ENCODE data around the gene CHMP4B. TPM values are rescaled to one million over a fixed set of nuclear protein-coding genes. Genes with fewer than 3 reads are reported as not detected.

Gene CHMP4B
- total RNA-seq, 2 donors from 2014 or later = 62.3 to 84.5 TPM

DNA sequence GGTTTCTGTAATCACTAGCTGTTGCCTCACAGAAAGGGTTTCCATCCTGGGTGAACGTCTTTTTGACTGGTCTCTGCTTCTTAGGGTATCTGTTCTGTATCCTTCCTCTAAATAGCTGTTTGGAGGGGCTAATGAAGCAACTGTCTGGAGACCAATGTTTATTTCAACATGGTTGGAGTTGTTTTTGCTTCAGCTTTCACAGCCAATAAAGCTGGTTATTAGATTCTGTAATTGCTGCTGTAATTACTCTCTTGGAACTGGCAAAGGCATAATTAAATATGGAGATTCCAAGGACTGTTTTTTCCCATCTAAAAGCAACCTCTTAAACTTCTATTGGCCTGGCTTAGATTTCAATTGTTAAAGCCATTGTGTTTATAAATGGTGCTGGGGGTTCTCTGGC lies 31.9 kb downstream of the CHMP4B start:
- Mint-ChIP-seq H3K27ac (no peak overlapping the region), H3K36me3 (no peaks in the 10 kb centered on the region), H3K4me1 (ENCODE audit: low read depth in 2 of 2) (peaks cover 68 to 69% of the 10 kb centered on the region in 2 donors), H3K27me3 (no peaks in the 10 kb centered on the region), H3K9me3 (no peaks in the 10 kb centered on the region), H3K4me3 (no peak overlapping the region)
- no peak for DNase-seq (ENCODE audit: low spot score)
- no peak for ATAC-seq

DNA sequence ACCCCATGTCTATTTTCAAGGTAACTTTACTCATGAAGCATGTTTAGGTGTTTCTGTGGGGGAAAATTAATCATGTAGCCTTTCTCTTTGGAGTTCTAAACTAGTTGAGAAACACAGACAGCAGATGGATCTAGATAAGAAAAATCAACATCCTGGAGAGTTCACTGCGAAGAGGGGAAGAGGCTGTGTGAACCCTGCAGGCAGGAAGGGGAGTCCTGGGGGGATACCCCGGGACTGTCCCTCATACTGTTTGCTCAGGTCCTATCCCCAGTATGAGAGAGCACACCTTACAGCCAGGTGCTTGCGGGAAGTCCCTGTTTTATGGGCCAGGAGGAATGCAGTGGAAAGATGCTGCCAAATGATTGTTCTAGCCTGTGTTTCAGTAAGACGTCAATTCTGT lies 32.7 kb downstream of the CHMP4B start:
- no peaks in the 10 kb centered on the region for H3K9me3 Mint-ChIP-seq
- no peaks in the 10 kb centered on the region for H3K36me3 Mint-ChIP-seq
- H3K27ac Mint-ChIP-seq = peak overlapping the region; percentile 30 to 42
- DNase-seq (ENCODE audit: low spot score) (no peak), ATAC-seq (peak; percentile 67 to 88)
- peak overlapping the region; percentile 0 for H3K4me3 Mint-ChIP-seq
- H3K27me3 Mint-ChIP-seq = no peaks in the 10 kb centered on the region
- peaks cover 63 to 70% of the 10 kb centered on the region in 2 donors for H3K4me1 Mint-ChIP-seq (ENCODE audit: low read depth in 2 of 2)

DNA sequence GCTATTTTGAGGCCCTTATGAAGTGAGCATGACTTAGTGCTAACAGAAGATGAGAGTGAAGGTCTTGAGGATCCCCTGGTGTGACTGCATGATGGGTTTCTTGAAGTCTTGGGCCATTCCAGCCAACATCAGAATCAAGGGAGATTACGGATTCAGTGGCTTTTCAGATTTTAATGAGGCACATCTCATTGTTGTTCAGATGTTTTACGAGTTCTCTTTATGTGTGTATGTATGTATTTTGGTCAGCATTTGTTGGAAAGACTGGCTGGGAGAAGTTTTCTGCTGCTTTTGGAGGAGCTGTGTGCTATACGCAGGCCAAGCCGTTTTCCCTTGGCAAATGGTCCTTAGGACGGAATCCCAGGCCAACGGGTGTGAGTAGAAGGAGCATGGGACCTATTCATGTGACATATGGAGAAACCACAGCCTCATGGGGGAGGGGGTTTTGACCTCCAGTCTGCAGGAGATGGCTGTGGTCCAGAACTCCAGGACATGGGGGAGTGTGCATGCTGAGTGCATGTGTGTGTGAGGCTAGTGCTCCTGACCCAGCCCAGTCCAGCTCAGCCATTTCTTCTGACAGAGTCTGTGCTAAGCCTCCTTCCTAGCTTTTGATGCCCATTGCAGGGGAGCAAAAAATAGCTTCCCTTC lies 35.3 kb downstream of the CHMP4B start:
- DNase-seq (ENCODE audit: low spot score) (no peak), ATAC-seq (no peak)
- Mint-ChIP-seq H3K4me1 (ENCODE audit: low read depth in 2 of 2) (peaks cover 47 to 67% of the 10 kb centered on the region in 2 donors), H3K4me3 (no peak overlapping the region), H3K27me3 (no peaks in the 10 kb centered on the region), H3K36me3 (no peaks in the 10 kb centered on the region), H3K9me3 (no peaks in the 10 kb centered on the region), H3K27ac (no peak overlapping the region)

DNA sequence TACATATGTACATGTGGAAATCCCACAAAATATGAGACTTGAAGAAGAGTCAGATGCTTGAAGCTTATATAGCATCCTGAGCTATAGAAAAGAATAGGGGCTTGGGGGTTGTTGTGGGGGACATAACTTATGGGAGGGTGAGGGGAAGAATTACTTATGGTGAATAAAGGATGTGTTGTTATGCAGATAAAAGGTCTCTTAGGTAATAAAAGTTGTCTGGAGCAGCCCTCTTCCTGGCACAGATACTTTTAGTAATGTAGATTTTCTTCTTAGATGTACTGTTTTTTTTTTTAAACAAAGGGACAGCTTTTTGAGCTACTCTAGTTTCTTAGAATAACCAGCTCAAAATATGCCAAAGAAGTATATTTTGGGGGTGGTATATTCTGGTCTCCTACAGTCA lies 35.9 kb downstream of the CHMP4B start:
- DNase-seq (ENCODE audit: low spot score) (no peak), ATAC-seq (no peak)
- Mint-ChIP-seq H3K36me3 (no peaks in the 10 kb centered on the region), H3K9me3 (no peaks in the 10 kb centered on the region), H3K4me1 (ENCODE audit: low read depth in 2 of 2) (peaks cover 41 to 61% of the 10 kb centered on the region in 2 donors), H3K27me3 (no peaks in the 10 kb centered on the region), H3K4me3 (no peak overlapping the region), H3K27ac (no peak overlapping the region)

DNA sequence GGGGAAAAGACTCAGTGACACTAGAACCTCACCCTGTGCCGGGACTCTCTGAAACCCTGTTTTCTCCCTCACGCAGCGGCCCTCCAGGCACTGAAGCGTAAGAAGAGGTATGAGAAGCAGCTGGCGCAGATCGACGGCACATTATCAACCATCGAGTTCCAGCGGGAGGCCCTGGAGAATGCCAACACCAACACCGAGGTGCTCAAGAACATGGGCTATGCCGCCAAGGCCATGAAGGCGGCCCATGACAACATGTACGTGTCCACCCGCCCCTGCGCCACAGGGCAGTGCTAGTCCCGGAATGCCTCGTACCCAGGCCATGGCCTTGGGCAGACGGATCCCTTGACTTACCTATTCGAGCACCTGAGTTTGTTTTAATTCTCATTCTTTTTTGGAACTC lies 37.2 kb downstream of the CHMP4B start:
- no peak overlapping the region for H3K4me3 Mint-ChIP-seq
- ATAC-seq = no peak
- no peaks in the 10 kb centered on the region for H3K36me3 Mint-ChIP-seq
- H3K27ac Mint-ChIP-seq = no peak overlapping the region
- H3K27me3 Mint-ChIP-seq = no peaks in the 10 kb centered on the region
- peaks cover 28 to 53% of the 10 kb centered on the region in 2 donors for H3K4me1 Mint-ChIP-seq (ENCODE audit: low read depth in 2 of 2)
- H3K9me3 Mint-ChIP-seq = no peaks in the 10 kb centered on the region
- no peak for DNase-seq (ENCODE audit: low spot score)

DNA sequence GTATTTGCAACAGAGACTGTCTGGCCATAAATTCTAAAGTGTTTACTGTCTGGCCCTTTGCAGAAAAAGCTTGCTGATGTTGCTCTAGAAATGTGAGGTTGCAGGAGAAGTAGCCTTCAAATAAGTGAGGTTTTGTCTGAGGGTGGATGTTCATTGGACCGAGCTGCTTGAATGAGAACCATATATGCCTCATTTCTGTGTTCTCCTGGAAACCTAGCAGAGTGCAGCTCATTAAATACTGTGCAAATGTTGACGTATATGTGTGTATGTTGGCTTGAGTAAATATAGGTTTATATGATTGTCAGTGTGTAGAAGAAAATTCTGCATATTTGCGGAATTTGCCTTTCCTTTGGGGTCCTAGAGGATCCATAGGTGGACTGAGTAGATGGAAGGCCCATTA lies 39.0 kb downstream of the CHMP4B start:
- Mint-ChIP-seq H3K4me1 (ENCODE audit: low read depth in 2 of 2) (peaks cover 16 to 42% of the 10 kb centered on the region in 2 donors), H3K36me3 (no peaks in the 10 kb centered on the region), H3K27ac (no peak overlapping the region), H3K27me3 (no peaks in the 10 kb centered on the region), H3K4me3 (no peak overlapping the region), H3K9me3 (no peaks in the 10 kb centered on the region)
- ATAC-seq (no peak), DNase-seq (ENCODE audit: low spot score) (no peak)

DNA sequence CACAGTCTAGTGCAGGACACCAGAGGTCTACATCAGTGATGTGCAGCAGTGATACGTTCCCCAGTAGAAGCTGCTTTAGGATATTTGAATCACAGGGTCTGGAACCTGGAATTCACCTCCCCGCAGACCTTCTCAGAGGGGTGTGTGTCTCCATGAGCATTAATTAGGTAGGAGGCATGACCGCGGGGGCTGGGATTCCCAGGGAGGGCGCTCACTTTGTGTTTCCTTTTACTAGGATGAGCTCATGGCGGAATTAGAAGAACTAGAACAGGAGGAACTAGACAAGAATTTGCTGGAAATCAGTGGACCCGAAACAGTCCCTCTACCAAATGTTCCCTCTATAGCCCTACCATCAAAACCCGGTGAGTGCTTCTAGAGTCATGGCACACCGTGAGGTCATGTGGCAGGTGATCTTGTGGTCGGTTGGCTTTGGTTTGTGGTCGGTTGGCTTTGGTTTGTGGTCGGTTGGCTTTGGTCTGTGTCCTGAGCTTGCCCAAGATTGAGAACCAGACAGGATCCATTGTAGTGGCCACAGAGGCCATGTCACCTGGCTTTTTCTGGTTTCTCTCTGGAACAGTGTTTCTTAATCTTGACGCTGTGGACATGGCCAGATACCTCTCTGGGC lies 40.8 kb downstream of the CHMP4B start:
- no peak overlapping the region for H3K27ac Mint-ChIP-seq
- no peaks in the 10 kb centered on the region for H3K27me3 Mint-ChIP-seq
- H3K9me3 Mint-ChIP-seq = no peaks in the 10 kb centered on the region

DNA sequence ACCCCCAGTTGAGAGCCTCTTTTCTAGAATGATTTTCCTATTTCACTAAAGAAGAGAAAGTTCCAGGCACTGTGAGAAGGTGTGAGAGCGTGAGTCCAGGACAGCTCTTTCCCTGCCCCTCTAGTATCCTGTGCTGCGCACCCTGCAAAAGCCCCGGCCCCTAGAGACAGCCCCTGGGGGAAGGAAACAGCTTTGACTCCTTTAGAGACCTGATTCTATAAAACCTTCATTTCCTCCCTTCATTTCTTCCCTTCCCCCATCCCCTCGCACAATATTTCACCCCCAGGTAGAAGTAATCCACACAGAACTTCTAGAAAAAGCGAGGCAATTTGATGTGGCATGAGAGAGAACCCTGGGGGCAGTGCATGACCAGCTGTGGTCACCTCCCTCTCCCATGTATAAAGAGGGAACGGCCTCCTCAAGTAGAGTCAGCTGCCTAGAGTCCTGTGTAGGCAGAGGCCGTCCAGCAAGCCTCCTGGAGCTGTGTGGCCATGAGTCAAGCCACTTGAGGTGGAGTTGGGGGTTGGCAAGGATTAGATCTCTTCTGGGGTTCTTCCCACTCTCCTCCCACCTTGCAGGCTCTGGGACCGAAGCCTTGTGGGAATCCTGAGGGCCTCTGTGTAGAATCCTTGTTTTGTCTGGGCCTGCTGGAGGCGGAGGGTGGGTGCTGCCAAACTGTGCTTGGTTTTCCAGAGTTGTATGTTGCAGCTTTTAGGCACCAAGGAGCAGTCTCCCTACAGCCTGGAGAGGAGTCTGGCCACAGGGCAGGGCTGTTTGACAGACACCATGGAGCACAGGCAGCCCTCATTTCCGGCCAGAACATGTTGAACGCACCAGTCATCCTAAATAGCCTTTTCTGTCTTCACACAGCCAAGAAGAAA lies 41.7 kb downstream of the CHMP4B start:
- H3K27ac Mint-ChIP-seq = no peak overlapping the region

More for the DNA sequence above, 40.8 kb downstream of the CHMP4B start:
- Mint-ChIP-seq H3K36me3 (no peaks in the 10 kb centered on the region), H3K4me1 (ENCODE audit: low read depth in 2 of 2) (peaks cover 6 to 28% of the 10 kb centered on the region in 2 donors), H3K4me3 (no peak overlapping the region)
- no peak for DNase-seq (ENCODE audit: low spot score)
- no peak for ATAC-seq

DNA sequence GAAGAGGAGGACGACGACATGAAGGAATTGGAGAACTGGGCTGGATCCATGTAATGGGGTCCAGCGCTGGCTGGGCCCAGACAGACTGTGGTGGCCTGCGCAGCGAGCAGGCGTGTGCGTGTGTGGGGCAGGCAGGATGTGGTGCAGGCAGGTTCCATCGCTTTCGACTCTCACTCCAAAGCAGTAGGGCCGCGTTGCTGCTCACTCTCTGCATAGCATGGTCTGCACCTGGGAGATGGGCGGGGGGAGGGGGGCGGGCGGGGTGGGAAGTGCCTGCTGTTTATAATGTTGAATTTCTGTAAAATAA lies 42.3 kb downstream of the CHMP4B start:
- no peak for DNase-seq (ENCODE audit: low spot score)
- Mint-ChIP-seq H3K9me3 (no peaks in the 10 kb centered on the region), H3K4me3 (no peak overlapping the region), H3K27ac (no peak overlapping the region), H3K4me1 (ENCODE audit: low read depth in 2 of 2) (peaks cover 12 to 31% of the 10 kb centered on the region in 2 donors), H3K27me3 (no peaks in the 10 kb centered on the region), H3K36me3 (no peaks in the 10 kb centered on the region)
- ATAC-seq = no peak

More for the DNA sequence above, 41.7 kb downstream of the CHMP4B start:
- Mint-ChIP-seq H3K4me3 (no peak overlapping the region), H3K9me3 (no peaks in the 10 kb centered on the region), H3K4me1 (ENCODE audit: low read depth in 2 of 2) (peaks cover 6 to 25% of the 10 kb centered on the region in 2 donors), H3K36me3 (no peaks in the 10 kb centered on the region), H3K27me3 (no peaks in the 10 kb centered on the region)
- ATAC-seq (no peak), DNase-seq (ENCODE audit: low spot score) (no peak)

DNA sequence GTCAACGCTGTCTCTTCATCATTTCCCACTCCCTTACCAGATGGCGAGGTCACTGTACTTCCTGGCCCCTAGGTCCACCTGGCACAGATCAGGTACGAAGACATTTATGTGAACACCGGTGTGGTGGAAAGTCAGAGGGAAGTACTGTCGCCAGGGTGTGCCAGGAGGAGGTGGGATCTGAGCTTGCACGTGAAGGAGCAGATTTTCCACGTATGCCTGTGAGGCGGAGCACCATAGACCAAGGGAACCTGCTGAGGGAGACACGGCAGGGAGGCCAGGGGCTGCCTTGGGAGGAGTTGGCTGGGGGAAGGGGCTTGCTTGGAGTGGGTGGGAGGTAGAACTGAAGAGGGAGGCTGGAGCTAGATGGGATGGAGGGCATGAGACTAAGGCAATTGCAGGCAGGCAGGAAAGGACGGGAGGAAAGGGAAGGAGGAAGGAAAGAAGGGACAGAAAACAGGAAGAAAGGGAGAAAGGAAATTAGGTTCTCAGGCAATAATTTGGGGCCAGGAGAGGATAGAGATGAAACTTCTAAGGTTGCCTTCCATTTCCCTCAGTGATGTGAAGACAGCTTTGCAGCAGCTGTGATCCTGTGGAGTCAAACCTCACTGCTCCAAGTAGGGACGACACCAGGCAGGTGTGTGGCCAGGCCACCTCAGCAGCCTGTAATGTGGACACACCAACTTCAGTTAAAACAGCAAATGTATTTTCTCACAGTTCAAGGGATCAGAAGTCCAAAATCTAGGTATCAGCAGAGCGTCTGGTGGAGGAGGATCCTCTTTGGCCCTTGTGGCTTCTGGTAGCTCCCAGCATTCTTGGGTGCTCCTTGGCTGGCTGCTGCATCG lies 46.8 kb downstream of the CHMP4B start:
- H3K27ac Mint-ChIP-seq = peak overlapping the region; percentile 85 to 86
- H3K4me3 Mint-ChIP-seq = no peak overlapping the region
- H3K4me1 Mint-ChIP-seq (ENCODE audit: low read depth in 2 of 2) = peaks cover 24% of the 10 kb centered on the region in 2 donors
- H3K36me3 Mint-ChIP-seq = no peaks in the 10 kb centered on the region
- H3K27me3 Mint-ChIP-seq = no peaks in the 10 kb centered on the region
- H3K9me3 Mint-ChIP-seq = no peaks in the 10 kb centered on the region
- DNase-seq (ENCODE audit: low spot score) (no peak), ATAC-seq (no peak)

DNA sequence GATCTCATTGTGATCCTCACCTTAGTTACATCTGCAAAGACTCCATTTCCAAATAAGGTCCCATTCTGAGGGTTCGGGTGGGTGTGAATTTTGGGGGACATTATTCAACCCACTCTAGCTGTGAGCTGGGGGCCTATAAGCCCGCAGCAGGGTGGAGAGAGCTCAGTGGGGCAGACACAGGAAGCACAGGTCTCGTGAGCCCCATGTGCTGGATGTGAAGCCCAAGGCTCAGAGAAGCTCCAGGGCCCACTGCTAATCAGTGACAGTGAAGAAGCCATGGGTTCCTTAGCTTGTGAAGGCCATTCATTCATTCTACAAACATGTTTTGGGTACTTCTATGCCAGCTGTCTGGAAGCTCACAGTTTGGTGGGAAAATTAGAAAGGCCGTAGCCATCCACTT lies 47.5 kb downstream of the CHMP4B start:
- no peak for DNase-seq (ENCODE audit: low spot score)
- Mint-ChIP-seq H3K4me1 (ENCODE audit: low read depth in 2 of 2) (peaks cover 24% of the 10 kb centered on the region in 2 donors), H3K27me3 (no peaks in the 10 kb centered on the region), H3K4me3 (peak overlapping the region; percentile 72), H3K27ac (peak overlapping the region; percentile 85 to 86), H3K36me3 (no peaks in the 10 kb centered on the region), H3K9me3 (no peaks in the 10 kb centered on the region)
- no peak for ATAC-seq

DNA sequence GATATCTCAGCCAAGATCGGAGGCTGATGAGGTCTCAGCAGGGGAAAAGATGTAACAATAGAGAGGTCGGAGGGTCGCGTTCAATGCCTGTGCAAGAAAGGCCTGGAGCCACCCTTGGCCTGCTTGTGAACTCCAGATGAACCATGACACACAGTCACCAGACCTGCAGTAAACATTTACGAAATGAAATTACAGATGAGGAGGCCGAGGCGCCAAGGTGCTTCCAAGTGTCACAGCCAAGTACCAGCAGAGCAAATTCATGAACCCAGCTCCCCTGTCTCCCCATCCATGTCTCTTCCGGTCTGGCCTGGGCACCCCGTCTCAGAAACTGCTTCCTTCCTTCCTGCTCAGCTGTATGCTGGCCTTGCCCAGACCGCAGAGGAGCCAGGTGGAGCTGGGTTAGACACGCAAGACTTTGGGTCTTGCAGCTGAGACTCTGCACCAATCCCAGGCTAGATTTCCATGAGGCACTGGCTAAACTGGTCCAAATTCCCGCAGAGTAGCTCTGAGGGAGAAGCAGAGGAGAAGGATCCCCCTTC lies 48.1 kb downstream of the CHMP4B start:
- DNase-seq (ENCODE audit: low spot score) = no peak
- peak overlapping the region; percentile 85 to 86 for H3K27ac Mint-ChIP-seq
- no peaks in the 10 kb centered on the region for H3K36me3 Mint-ChIP-seq
- ATAC-seq = peak; percentile 74 to 78
- H3K4me3 Mint-ChIP-seq = peak overlapping the region; percentile 72
- H3K27me3 Mint-ChIP-seq = no peaks in the 10 kb centered on the region
- peaks cover 24% of the 10 kb centered on the region in 2 donors for H3K4me1 Mint-ChIP-seq (ENCODE audit: low read depth in 2 of 2)
- H3K9me3 Mint-ChIP-seq = no peaks in the 10 kb centered on the region

DNA sequence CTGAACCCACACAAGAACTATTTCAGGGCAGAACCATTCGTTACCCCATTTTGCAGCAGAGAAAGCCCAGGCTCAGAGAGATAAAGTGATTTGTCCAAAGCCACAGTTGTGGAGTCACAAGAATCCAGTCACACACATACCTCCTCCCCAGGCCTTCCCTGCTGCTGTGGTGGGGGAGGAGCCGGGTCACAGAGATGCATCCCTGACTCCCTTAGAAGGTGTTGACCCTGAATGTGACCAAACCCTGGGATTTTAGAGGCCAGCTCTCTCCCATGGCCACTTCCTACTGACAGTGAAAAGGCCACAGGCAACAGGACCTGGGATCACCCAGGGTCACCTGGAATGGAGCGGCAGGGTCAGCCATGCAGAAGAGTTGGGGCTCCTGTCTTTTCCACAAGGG lies 48.6 kb downstream of the CHMP4B start:
- no peak for ATAC-seq
- DNase-seq (ENCODE audit: low spot score) = no peak
- H3K27me3 Mint-ChIP-seq = no peaks in the 10 kb centered on the region
- peak overlapping the region; percentile 85 to 86 for H3K27ac Mint-ChIP-seq
- peak overlapping the region; percentile 72 for H3K4me3 Mint-ChIP-seq
- H3K4me1 Mint-ChIP-seq (ENCODE audit: low read depth in 2 of 2) = peaks cover 24% of the 10 kb centered on the region in 2 donors
- H3K9me3 Mint-ChIP-seq = no peaks in the 10 kb centered on the region
- no peaks in the 10 kb centered on the region for H3K36me3 Mint-ChIP-seq
